CD14-positive monocyte (primary cell): ENCODE data around the gene GPRC5C. TPM values are rescaled to one million over a fixed set of nuclear protein-coding genes. Genes with fewer than 3 reads are reported as not detected.

Experiments
- DNase-seq, 3 donors: peaks; one replicate each; pipeline ENCODE4 v3.0.0-alpha.2; 2011 to 2022
- H2AFZ ChIP-seq: 2 replicates; pipeline ENCODE4 v1.6.0; 2012; ENCODE audit warnings: mild to moderate bottlenecking, low read depth, low read length, inconsistent platforms; ENCODE audit not compliant: insufficient read depth, poor library complexity, severe bottlenecking
- H3K27ac ChIP-seq, 2 donors: 1 replicate in 1 of 2; 2 replicates in 1 of 2; pipeline ENCODE4 v1.5.1; 2012 to 2013; ENCODE audit warnings: low read length in 2 of 2, control low read depth in 1 of 2, inconsistent platforms in 1 of 2, low read depth in 1 of 2, mild to moderate bottlenecking in 1 of 2
- H3K27me3 ChIP-seq, 2 donors: one replicate each; pipeline versions ENCODE4 v1.6.0 to v1.6.1; 2011 to 2013; ENCODE audit warnings: low read length in 2 of 2; ENCODE audit not compliant: control insufficient read depth in 2 of 2, insufficient read depth in 2 of 2
- H3K36me3 ChIP-seq, 2 donors: replicated peaks in 1 of 2; 1 replicate in 1 of 2; 2 replicates in 1 of 2; pipeline versions ENCODE4 v1.5.1 to v1.6.1; 2012 to 2013; ENCODE audit warnings: low read length in 2 of 2, control low read depth in 1 of 2, inconsistent platforms in 1 of 2, mild to moderate bottlenecking in 1 of 2; ENCODE audit not compliant: insufficient read depth in 2 of 2, control insufficient read depth in 1 of 2
- H3K4me1 ChIP-seq, 2 donors: 1 replicate in 1 of 2; 2 replicates in 1 of 2; pipeline versions ENCODE4 v1.5.1 to v1.6.1; 2012 to 2013; ENCODE audit warnings: low read length in 2 of 2, control low read depth in 1 of 2, inconsistent platforms in 1 of 2, mild to moderate bottlenecking in 1 of 2, moderate library complexity in 1 of 2; ENCODE audit not compliant: insufficient read depth in 2 of 2, control insufficient read depth in 1 of 2
- H3K4me2 ChIP-seq: replicated peaks from 2 replicates; pipeline ENCODE3; 2012; ENCODE audit warnings: low read length, moderate library complexity, mild to moderate bottlenecking; ENCODE audit not compliant: poor library complexity, severe bottlenecking; ENCODE audit errors: extremely low read depth
- H3K4me3 ChIP-seq, 3 experiments: fragments of 200-600 bp in 1 of 3; sonication (generic) in 1 of 3; replicated peaks in 1 of 3; 1 replicate in 2 of 3; 2 replicates in 1 of 3; pipeline ENCODE4 v1.5.1; 2011 to 2013; ENCODE audit warnings: low read length in 3 of 3, mild to moderate bottlenecking in 3 of 3, control low read depth in 2 of 3, low read depth in 2 of 3, inconsistent platforms in 1 of 3, moderate library complexity in 1 of 3
- H3K79me2 ChIP-seq: 2 replicates; pipeline ENCODE4 v1.6.0; 2012; ENCODE audit warnings: mild to moderate bottlenecking, control low read depth, inconsistent platforms, low read length, moderate library complexity; ENCODE audit not compliant: insufficient read depth
- H3K9ac ChIP-seq: 2 replicates; pipeline ENCODE4 v1.6.0; 2017; ENCODE audit warnings: low read length, mild to moderate bottlenecking; ENCODE audit not compliant: insufficient read depth, poor library complexity, severe bottlenecking
- H3K9me3 ChIP-seq, 2 donors: replicated peaks in 1 of 2; 1 replicate in 1 of 2; 2 replicates in 1 of 2; pipeline versions ENCODE4 v1.5.1 to v1.6.1; 2012 to 2013; ENCODE audit warnings: low read length in 2 of 2, control low read depth in 1 of 2; ENCODE audit not compliant: control insufficient read depth in 1 of 2, insufficient read depth in 1 of 2
- H4K20me1 ChIP-seq: 2 replicates; pipeline ENCODE4 v1.6.0; 2012; ENCODE audit warnings: mild to moderate bottlenecking, low read length, control low read depth, moderate library complexity; ENCODE audit not compliant: insufficient read depth
- H3K27ac Mint-ChIP-seq, 7 donors: one replicate each; pipeline ENCODE4 v1.8.0; 2020; ENCODE audit warnings: mild to moderate bottlenecking in 7 of 7, mixed read lengths in 7 of 7, moderate library complexity in 6 of 7, inconsistent platforms in 2 of 7
- H3K27me3 Mint-ChIP-seq, 3 donors: one replicate each; pipeline ENCODE4 v1.8.0; 2021 to 2022; ENCODE audit warnings: low read depth in 3 of 3, mild to moderate bottlenecking in 3 of 3, mixed read lengths in 3 of 3, moderate library complexity in 3 of 3, inconsistent platforms in 1 of 3
- H3K36me3 Mint-ChIP-seq, 2 donors: one replicate each; pipeline ENCODE4 v1.8.0; 2020; ENCODE audit warnings: mixed read lengths in 2 of 2, inconsistent platforms in 1 of 2, mild to moderate bottlenecking in 1 of 2
- H3K4me1 Mint-ChIP-seq: one replicate; pipeline ENCODE4 v1.8.0; 2020; ENCODE audit warnings: mild to moderate bottlenecking, mixed read lengths
- H3K4me3 Mint-ChIP-seq, 2 donors: one replicate each; pipeline ENCODE4 v1.8.0; 2020; ENCODE audit warnings: mild to moderate bottlenecking in 2 of 2, mixed read lengths in 2 of 2, moderate library complexity in 1 of 2
- H3K9me3 Mint-ChIP-seq, 7 donors: one replicate each; pipeline ENCODE4 v1.8.0; 2020 to 2022; ENCODE audit warnings: mixed read lengths in 7 of 7, mild to moderate bottlenecking in 6 of 7, moderate library complexity in 6 of 7, inconsistent platforms in 2 of 7
- CTCF ChIP-seq: fragments of 200-600 bp; IDR thresholded peaks from one replicate; pipeline ENCODE4 v1.8.0; 2022; ENCODE audit warnings: antibody characterized with exemption, mild to moderate bottlenecking
- WGBS: methylation state at CpG from one replicate; pipeline ENCODE4 v1.1.5; 2013; ENCODE audit warnings: missing lambda C conversion rate; ENCODE audit not compliant: insufficient coverage; 5-methylcytosine and 5-hydroxymethylcytosine counted together
- intact Hi-C, 2 donors: fragments of 100-400 bp; cut with micrococcal nuclease; formaldehyde crosslinking; loops; one replicate each; pipeline versions ENCODE4 v1.15.0 to v1.15.1; 2023
- polyA plus RNA-seq, 3 donors: library from polyadenylated mRNA; depleted of rRNA in 1 of 3; unstranded in 2 of 3; stranded (reverse) in 1 of 3; fragments of 300-500 nt in 2 of 3; fragments of >200 nt in 1 of 3; fragmentation: Illumina TruSeq in 2 of 3; gene quantifications; 1 replicate in 2 of 3; 2 replicates in 1 of 3; pipeline ENCODE4 v1.2.3, GENCODE V29; 2012 to 2021

The GPRC5C gene
- polyA plus RNA-seq, 3 donors, result 0.47 to 3.3 (median 1.9) TPM

DNA sequence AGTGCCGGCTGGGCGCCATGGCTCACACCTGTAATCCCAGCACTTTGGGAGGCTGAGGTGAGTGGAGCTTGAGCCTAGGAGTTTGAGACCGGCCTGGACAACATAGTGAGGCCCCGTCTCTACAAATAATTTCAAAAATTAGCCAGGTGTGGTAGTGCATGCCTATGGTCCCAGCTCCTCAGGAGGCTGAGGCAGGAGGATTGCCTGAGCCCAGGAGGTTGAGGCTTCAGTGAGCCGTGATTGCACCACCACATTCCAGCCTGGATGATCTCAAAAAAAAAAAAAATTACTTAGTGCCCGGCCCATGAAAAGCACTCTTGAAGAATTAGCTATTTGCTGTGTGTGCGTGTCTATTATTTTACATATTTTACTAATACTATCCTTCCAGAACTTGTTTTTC, 9.6 kb downstream of the GPRC5C start:
- peaks cover 40 to 52% of the 10 kb centered on the region in 2 donors for H3K4me1 ChIP-seq

DNA sequence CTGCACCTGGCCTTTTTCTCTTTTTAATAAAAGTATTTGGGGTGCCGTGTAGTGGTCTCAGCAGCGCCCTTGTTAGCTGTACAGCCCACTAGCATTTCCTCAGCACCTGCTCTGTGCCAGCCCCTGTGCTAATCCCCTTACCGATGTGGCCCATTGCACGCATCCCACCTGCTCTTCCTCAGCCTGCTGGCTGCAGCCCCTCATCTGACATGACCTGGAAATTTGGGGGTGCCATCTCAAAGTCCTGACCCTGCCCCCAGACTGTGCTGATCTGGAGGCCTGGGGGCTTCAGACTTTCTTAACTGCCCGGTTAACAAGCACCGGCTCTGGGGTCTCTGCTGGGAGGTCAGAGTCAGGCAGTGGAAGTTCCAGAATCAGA, 10.4 kb downstream of the GPRC5C start:
- no peaks in the 10 kb centered on the region for H3K36me3 ChIP-seq
- no peaks in the 10 kb centered on the region for H3K79me2 ChIP-seq
- peaks cover 0 to 2% of the 10 kb centered on the region in 2 donors for H3K27me3 ChIP-seq
- Mint-ChIP-seq H3K27ac (peak overlapping the region; percentile 82 to 95 (median 91)), H3K27me3 (peaks cover 1 to 20% (median 19%) of the 10 kb centered on the region in 3 donors), H3K4me3 (peak overlapping the region in 1 of 2 donors; percentile 87), H3K9me3 (peaks cover 11 to 33% (median 26%) of the 10 kb centered on the region in 7 donors), H3K4me1 (peaks cover 48% of the 10 kb centered on the region), H3K36me3 (peaks cover 0 to 1% of the 10 kb centered on the region in 2 donors)
- 82% methylated on average over 3 of the region's 6 CpGs for WGBS
- intact Hi-C loops, result no loop called here
- no peak for DNase-seq
- H4K20me1 ChIP-seq, result no peaks in the 10 kb centered on the region
- H3K9me3 ChIP-seq, result peaks cover 22% of the 10 kb centered on the region in 2 donors
- peak overlapping the region; percentile 60 for H3K9ac ChIP-seq
- peak overlapping the region; percentile 80 for H2AFZ ChIP-seq
- peak overlapping the region; percentile 86 to 87 for H3K27ac ChIP-seq
- no peak for TF ChIP-seq CTCF
- H3K4me1 ChIP-seq, result peaks cover 47 to 59% of the 10 kb centered on the region in 2 donors
- H3K4me3 ChIP-seq, result peak overlapping the region in 1 of 3 experiments; percentile 68
- peak overlapping the region; percentile 72 for H3K4me2 ChIP-seq

More for the DNA sequence above, 9.6 kb downstream of the GPRC5C start:
- no peak for DNase-seq
- no peaks in the 10 kb centered on the region for H4K20me1 ChIP-seq
- H3K36me3 ChIP-seq, result no peaks in the 10 kb centered on the region
- no peaks in the 10 kb centered on the region for H3K27me3 ChIP-seq
- H3K4me2 ChIP-seq, result no peak overlapping the region
- H3K4me3 ChIP-seq, result no peak overlapping the region
- H3K79me2 ChIP-seq, result no peaks in the 10 kb centered on the region
- H3K4me1 Mint-ChIP-seq, result peaks cover 40% of the 10 kb centered on the region
- WGBS, result 89% methylated on average over 3 of the region's 7 CpGs
- H3K9me3 Mint-ChIP-seq, result peaks cover 11 to 35% (median 31%) of the 10 kb centered on the region in 7 donors
- no peak overlapping the region for H3K27ac ChIP-seq
- H3K4me3 Mint-ChIP-seq, result no peak overlapping the region
- no peak overlapping the region for H2AFZ ChIP-seq
- H3K27me3 Mint-ChIP-seq, result peaks cover 4 to 19% (median 16%) of the 10 kb centered on the region in 3 donors
- intact Hi-C loops, result no loop called here
- H3K27ac Mint-ChIP-seq, result peak overlapping the region in 1 of 7 donors; percentile 66
- no peak overlapping the region for H3K9ac ChIP-seq
- H3K36me3 Mint-ChIP-seq, result peaks cover 0 to 1% of the 10 kb centered on the region in 2 donors
- peaks cover 22 to 25% of the 10 kb centered on the region in 2 donors for H3K9me3 ChIP-seq
- TF ChIP-seq CTCF, result no peak
